H1 (cell line): Measurements from ENCODE around the gene EMC10. TPM values are rescaled to one million over a fixed set of nuclear protein-coding genes. Genes with fewer than 3 reads are reported as not detected.

Source experiments
- ASH2L ChIP-seq: fragments of 200-600, 300-600 bp; sonication (generic); IDR thresholded peaks from one replicate; pipeline ENCODE4 v1.7.1; 2017; ENCODE audit warnings: low read length
- CHD7 ChIP-seq: fragments of 300-600 bp; sonication (generic); IDR thresholded peaks from 2 replicates; pipeline ENCODE4 v1.7.1; 2012; ENCODE audit warnings: low read length, moderate library complexity, mild to moderate bottlenecking, inconsistent platforms; ENCODE audit not compliant: insufficient replicate concordance
- KDM1A ChIP-seq: fragments of 200-600, 300-600 bp; sonication (generic); IDR thresholded peaks from 2 replicates; pipeline ENCODE4 v1.7.1; 2016; ENCODE audit warnings: mild to moderate bottlenecking, low read length, borderline replicate concordance
- PHF8 ChIP-seq: fragments of 200-600 bp; sonication (generic); conservative IDR thresholded peaks from 2 replicates; pipeline ENCODE4 v1.7.1; 2012; ENCODE audit warnings: low read depth, mild to moderate bottlenecking, inconsistent platforms, low read length, moderate library complexity
- RNF2 ChIP-seq: fragments of 200-900, 300-1000 bp; sonication (generic); IDR thresholded peaks from 2 replicates; pipeline ENCODE4 v1.7.1; 2016; ENCODE audit warnings: borderline replicate concordance, low read depth, mild to moderate bottlenecking, antibody characterized with exemption, low read length; ENCODE audit not compliant: poor library complexity, severe bottlenecking; ENCODE audit errors: missing control alignments
- RXRA ChIP-seq: IDR thresholded peaks from 2 replicates; pipeline ENCODE4 v1.6.1; 2011; ENCODE audit warnings: low read depth, mild to moderate bottlenecking, low read length, moderate library complexity; ENCODE audit not compliant: insufficient read depth
- SP4 ChIP-seq: IDR thresholded peaks from 2 replicates; pipeline ENCODE4 v1.6.1; 2012; ENCODE audit warnings: low read length, inconsistent platforms
- polyA plus RNA-seq, 7 experiments: library from polyadenylated mRNA; depleted of rRNA in 3 of 7; stranded (reverse) in 5 of 7; unstranded in 2 of 7; fragments of >200 nt in 5 of 7; fragments of 200-250 nt in 2 of 7; gene quantifications; 1 replicate in 5 of 7; 2 replicates in 1 of 7; 4 replicates in 1 of 7; pipeline versions ENCODE4 v1.2.1 to v1.2.3, GENCODE V29; 2011 to 2013; ENCODE audit warnings: missing spikeins in 2 of 7, mixed read lengths in 2 of 7
- total RNA-seq: library from RNA; stranded (reverse); fragmentation: NEBNext Ultra II Directional; extraction: Animal tissue kit (Norgen Biotek cat#: 25700); gene quantifications from 2 replicates; pipeline ENCODE4 v1.2.1, GENCODE V29; 2021

EMC10 gene
- total and polyA plus RNA-seq, 2 of the 8 experiments (the other 6 are each of a cell fraction or from before 2014, with no cell fraction given): 77.6 to 103 TPM

- TF ChIP-seq CHD7 (no peak), KDM1A (no peak), RNF2 (no peak), SP4 (no peak), ASH2L (no peak), PHF8 (no peak), RXRA (no peak)
Observed at GRCh38 chr19:50458396-50459066, 17.8 kb upstream of the EMC10 start (continued).
